ENCODE results near the gene LOXL4. TPM values are rescaled to one million over a fixed set of nuclear protein-coding genes. Genes with fewer than 3 reads are reported as not detected.

Gene LOXL4
- total RNA-seq, 1 experiment from 2014 or later = 1.3 TPM

GRCh38 chr10:98212196-98212595, 55.8 kb downstream of the LOXL4 start:
- RAD21 ChIA-PET (ENCODE audit: low non-redundant PET in 1 of 2, low total read pairs in 2 of 2, uncharacterized antibody in 2 of 2, unreplicated experiment in 2 of 2) = no interaction called here
- intact Hi-C loops (cut with micrococcal nuclease) = no loop called here
- ATAC-seq (no peak), DNase-seq (ENCODE audit: low read depth, low spot score) (no peak)
- H3K4me2 ChIP-seq (ENCODE audit: low read length) = no peak overlapping the region
- H3K4me3 ChIP-seq (replicated peaks in 1 of 2; ENCODE audit: low read depth in 1 of 2, low read length in 2 of 2) = no peak overlapping the region
- H3K36me3 ChIP-seq (ENCODE audit: control insufficient read depth in 1 of 2, insufficient read depth in 2 of 2, low read length in 2 of 2) = peaks cover 3 to 6% of the 10 kb centered on the region in 2 experiments; a peak in 2 of 4 replicates
- no peaks in the 10 kb centered on the region for H3K27me3 ChIP-seq (ENCODE audit: insufficient read depth, low read length)
- H3K9me3 ChIP-seq (ENCODE audit: control insufficient read depth in 1 of 2, insufficient read depth in 1 of 2, low read depth in 1 of 2, low read length in 2 of 2) = no peaks in the 10 kb centered on the region
- peaks cover 5% of the 10 kb centered on the region; the same call in 1 of the 2 replicates for H3K79me2 ChIP-seq (ENCODE audit: insufficient read depth, low read length)
- no peaks in the 10 kb centered on the region for H4K20me1 ChIP-seq (ENCODE audit: insufficient read depth)
- no peak overlapping the region for H2AFZ ChIP-seq (ENCODE audit: low read depth, low read length, poor library complexity, severe bottlenecking)
- no peak overlapping the region for H3K27ac ChIP-seq (ENCODE audit: low read depth, low read length)
- CTCF ChIA-PET = no interaction called here
- no peak for TF ChIP-seq EZH2phosphoT487 (IDR thresholded peaks at IDR 0.05; ENCODE audit: borderline replicate concordance)
- no peak for TF ChIP-seq ATF3 (IDR thresholded peaks at IDR 0.05)
- no peak for TF ChIP-seq RAD21 (IDR thresholded peaks at IDR 0.05; ENCODE audit: low read depth)
- TF ChIP-seq ELF1 (IDR thresholded peaks at IDR 0.05; ENCODE audit: borderline replicate concordance, low read depth) = no peak
- no peak for TF ChIP-seq EGR1 (IDR thresholded peaks at IDR 0.05; ENCODE audit: low read depth)
- no peak for TF ChIP-seq YY1 (IDR thresholded peaks at IDR 0.05; ENCODE audit: extremely low read depth, insufficient replicate concordance, low read depth, low read length)
- TF ChIP-seq REST (IDR thresholded peaks at IDR 0.05; ENCODE audit: low read depth) = no peak
- no peak for TF ChIP-seq MAX (IDR thresholded peaks at IDR 0.05)
- TF ChIP-seq SRF (IDR thresholded peaks at IDR 0.05; ENCODE audit: low read depth) = no peak
- TF ChIP-seq CBX3 (IDR thresholded peaks at IDR 0.05; ENCODE audit: low read depth) = no peak
- no peak for TF ChIP-seq POLR2A (IDR thresholded peaks at IDR 0.05; ENCODE audit: borderline replicate concordance, extremely low read depth, insufficient read depth, insufficient read length)
- TF ChIP-seq ZFX (IDR thresholded peaks at IDR 0.05) = no peak
- TF ChIP-seq ZBTB33 (IDR thresholded peaks at IDR 0.05; ENCODE audit: extremely low read depth, insufficient replicate concordance, low read length) = no peak
- no peak for TF ChIP-seq SP1 (IDR thresholded peaks at IDR 0.05; ENCODE audit: low read depth)
- POLR2A ChIA-PET = no interaction called here
- H3K9ac ChIP-seq (ENCODE audit: low read length) = no peak overlapping the region
- no TSS peak for BruUV-seq (replicated peaks)
- H3K9me2 ChIP-seq (ENCODE audit: insufficient read depth) = 0 out of 2 replicates have a peak, but pooled peaks cover 2% of the 10 kb centered on the region
- no peaks in the 10 kb centered on the region for H3K4me1 ChIP-seq (ENCODE audit: control insufficient read depth in 1 of 2, insufficient read depth in 2 of 2, low read length in 2 of 2)
